Kidney epithelial cell (primary cell): ENCODE results near the gene LRP3. TPM values are rescaled to one million over a fixed set of nuclear protein-coding genes. Genes with fewer than 3 reads are reported as not detected.
A peak's percentile ranks its signal among the peaks of the same experiment; 100 is the strongest.

ENCODE experiments used
- DNase-seq: peaks from one replicate; pipeline ENCODE4 v3.0.0-alpha.2; 2010; ENCODE audit warnings: low read depth
- H3K27me3 ChIP-seq: 2 replicates; pipeline ENCODE4 v1.6.0; 2011; ENCODE audit warnings: low read length; ENCODE audit not compliant: control insufficient read depth, insufficient read depth
- H3K36me3 ChIP-seq: 2 replicates; pipeline ENCODE4 v1.5.1; 2011; ENCODE audit warnings: low read length; ENCODE audit not compliant: control insufficient read depth, insufficient read depth
- H3K4me3 ChIP-seq: 2 replicates; pipeline ENCODE4 v1.5.1; 2011; ENCODE audit warnings: low read depth, mild to moderate bottlenecking, control low read depth, low read length
- total RNA-seq: library from RNA; depleted of rRNA; stranded (reverse); fragments of >200 nt; gene quantifications from 2 replicates; pipeline ENCODE4 v1.2.3, GENCODE V29; 2015
- TF ChIP-seq, protein P1 (sequence below): IDR thresholded peaks from 2 replicates; pipeline ENCODE4 v1.5.1; 2011; ENCODE audit warnings: mild to moderate bottlenecking, moderate library complexity, low read length, control low read depth, inconsistent platforms; ENCODE audit not compliant: insufficient read depth, poor library complexity, severe bottlenecking

Gene LRP3
- total RNA-seq, 1 donor from 2014 or later: 42.8 TPM

DNA sequence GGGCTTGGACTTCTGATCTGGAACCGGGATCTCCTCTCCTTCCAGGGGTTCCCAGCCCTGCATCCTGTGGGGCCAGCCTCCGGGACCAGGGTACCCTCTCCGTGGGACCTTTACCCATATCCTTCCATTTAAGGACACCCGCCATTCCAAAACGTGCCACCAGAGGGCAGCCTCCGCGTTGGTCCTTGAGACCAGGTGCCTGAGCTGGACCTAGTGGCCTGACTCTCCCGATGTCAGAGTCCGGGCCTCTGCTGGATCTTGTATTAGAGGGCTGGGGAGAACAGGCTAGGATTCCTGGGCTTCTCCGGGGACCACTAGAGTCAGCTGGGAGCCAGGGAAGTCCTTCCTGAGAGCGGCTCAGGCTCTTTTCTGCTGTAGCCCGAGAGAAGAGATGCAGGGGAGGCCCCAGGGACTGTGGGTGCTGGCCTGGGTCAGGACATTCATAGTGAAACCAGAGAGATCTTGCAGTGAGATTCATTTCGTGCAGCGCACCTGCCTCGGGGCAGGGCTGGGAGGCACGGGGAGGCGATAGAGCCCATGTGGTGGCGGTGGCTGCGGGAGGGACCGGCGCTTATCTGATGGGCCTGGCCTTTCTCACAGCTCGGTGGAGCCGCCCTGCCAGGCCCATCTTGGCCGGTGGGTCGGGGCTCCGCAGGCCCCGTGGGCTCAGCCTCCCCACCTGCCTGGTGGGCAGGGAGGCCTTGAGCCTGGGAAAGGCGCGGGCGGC, 41.3 kb downstream of the LRP3 start:
- no peaks in the 10 kb centered on the region for H3K36me3 ChIP-seq
- H3K4me3 ChIP-seq: no peak overlapping the region
- TF ChIP-seq, protein P1, sequence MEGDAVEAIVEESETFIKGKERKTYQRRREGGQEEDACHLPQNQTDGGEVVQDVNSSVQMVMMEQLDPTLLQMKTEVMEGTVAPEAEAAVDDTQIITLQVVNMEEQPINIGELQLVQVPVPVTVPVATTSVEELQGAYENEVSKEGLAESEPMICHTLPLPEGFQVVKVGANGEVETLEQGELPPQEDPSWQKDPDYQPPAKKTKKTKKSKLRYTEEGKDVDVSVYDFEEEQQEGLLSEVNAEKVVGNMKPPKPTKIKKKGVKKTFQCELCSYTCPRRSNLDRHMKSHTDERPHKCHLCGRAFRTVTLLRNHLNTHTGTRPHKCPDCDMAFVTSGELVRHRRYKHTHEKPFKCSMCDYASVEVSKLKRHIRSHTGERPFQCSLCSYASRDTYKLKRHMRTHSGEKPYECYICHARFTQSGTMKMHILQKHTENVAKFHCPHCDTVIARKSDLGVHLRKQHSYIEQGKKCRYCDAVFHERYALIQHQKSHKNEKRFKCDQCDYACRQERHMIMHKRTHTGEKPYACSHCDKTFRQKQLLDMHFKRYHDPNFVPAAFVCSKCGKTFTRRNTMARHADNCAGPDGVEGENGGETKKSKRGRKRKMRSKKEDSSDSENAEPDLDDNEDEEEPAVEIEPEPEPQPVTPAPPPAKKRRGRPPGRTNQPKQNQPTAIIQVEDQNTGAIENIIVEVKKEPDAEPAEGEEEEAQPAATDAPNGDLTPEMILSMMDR: peak; percentile 90
- peaks cover 16% of the 10 kb centered on the region for H3K27me3 ChIP-seq
- DNase-seq: no peak

DNA sequence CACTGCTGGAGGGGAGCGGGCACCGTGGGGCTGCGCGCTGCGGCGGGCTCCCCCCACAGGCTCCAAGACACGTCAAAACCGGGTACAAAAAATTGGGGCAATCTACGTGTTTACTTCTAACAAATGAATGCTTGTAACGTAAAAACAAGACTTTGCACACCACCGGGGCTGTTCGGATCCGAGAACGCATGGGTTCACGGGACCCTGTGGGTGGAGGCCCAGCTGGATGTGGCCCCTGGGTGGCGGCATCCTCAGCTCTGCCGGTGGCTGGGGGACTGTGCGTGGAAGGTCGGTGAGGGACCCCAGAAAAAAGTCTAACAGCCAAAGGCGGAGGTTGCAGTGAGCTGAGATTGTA, 41.8 kb downstream of the LRP3 start:
- TF ChIP-seq, protein P1: no peak
- no peak overlapping the region for H3K4me3 ChIP-seq
- H3K36me3 ChIP-seq: no peaks in the 10 kb centered on the region
- no peak for DNase-seq
- H3K27me3 ChIP-seq: peaks cover 16% of the 10 kb centered on the region

DNA sequence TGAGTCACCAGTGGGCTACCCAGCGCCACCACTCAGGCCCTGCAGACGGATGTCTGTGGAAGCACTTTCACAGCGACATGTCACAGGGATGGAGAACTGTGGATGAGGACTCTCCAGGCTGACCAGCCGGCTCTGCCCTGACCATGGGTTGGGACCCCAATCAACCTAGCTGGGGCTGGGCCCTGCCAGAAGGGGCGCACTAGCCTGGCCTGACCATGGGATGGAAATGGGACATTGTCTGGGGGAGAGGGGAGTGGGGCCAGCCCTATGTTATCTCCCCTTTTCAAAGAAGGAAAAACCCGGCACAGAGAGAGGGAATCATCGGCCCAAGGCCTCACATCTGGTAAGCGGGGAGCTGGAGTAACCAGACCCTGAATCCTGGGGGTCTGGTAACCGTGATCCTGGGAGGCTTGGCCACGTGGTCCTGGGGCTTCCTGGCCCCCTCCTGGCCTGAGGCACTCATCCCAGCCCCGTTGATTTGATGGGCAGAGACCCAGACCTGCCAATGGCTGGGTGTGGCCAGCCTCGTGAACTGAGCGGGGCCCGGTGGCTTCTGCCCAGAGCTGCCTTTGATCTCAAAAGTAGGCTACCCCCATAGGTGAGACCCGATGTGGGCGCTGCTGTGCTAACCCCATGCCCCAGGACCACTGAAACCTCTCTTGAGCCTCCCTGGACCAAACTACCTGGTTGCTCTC, 42.7 kb downstream of the LRP3 start:
- TF ChIP-seq, protein P1: no peak
- Histone ChIP-seq H3K27me3 (peaks cover 16% of the 10 kb centered on the region), H3K4me3 (no peak overlapping the region), H3K36me3 (no peaks in the 10 kb centered on the region)
- DNase-seq: no peak

DNA sequence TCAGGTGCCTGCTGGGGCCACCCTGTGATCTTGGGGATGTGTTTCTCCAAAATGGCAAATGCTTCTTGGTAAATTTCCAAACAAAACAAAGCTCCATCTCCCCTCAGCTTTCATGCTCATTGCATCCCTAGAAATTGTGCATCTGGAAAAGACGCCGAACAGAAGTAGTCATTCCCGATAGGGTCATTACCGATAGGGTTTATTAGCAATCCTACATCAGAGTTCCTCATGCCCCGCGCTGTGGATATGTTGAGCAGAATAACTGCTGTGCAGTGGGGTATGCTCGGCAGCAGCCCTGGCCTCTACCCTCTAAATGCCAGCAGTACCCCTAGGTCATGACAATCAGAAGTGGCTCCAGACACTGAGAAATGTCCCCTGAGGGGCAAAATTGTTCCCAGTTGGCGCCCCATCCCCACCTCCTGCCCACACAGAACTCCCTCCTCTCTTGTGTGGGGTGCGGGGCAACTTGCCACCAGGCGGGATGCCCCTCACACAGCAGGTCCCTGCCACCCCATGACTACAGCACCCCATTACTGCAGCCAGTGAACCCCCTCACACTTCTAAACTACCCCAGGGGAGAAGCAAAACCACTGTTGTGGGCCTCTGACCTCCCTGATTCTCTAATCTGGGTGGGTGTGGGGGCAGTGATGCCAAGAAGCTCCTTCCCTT, 44.5 kb downstream of the LRP3 start:
- TF ChIP-seq, protein P1: no peak
- DNase-seq: no peak
- H3K4me3 ChIP-seq: no peak overlapping the region
- H3K36me3 ChIP-seq: no peaks in the 10 kb centered on the region
- peaks cover 9% of the 10 kb centered on the region for H3K27me3 ChIP-seq

DNA sequence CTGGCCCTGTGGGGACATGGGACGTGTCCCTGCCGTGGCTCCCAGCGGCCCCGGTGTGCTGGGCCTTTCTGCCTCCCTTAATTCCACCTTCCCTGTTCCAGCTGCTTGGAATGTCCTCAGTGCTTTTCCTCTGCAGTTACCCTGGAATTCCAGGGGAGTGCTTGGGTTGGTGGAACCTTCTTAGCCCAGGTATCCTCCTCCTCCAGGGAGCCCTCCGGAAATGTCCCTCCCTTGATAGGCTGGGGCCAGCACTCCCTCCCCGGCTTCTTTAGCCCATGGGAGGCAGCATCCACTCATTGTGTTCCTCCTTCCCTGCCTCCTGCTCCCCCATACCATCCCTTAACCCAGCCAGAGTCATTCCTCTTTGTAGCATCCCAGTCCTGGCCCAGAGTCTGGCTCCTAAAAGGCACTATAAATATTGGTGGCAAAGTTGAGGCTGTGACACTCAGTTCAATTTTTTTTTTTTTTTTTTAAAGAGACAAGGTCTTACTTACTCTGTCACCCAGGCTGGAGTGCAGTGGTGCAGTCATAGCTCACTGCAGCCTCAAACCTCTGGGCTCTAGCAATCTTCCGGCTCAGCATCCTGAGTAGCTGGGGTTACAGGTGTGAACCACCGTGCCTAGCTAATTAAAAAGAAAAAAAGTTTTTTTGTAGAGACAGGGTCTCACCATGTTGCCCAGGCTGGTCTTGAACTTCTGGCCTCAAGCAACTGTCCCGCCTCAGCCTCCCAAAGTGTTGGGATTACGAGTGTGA, 45.3 kb downstream of the LRP3 start:
- no peak overlapping the region for H3K4me3 ChIP-seq
- peaks cover 6% of the 10 kb centered on the region for H3K27me3 ChIP-seq
- TF ChIP-seq, protein P1: no peak
- no peaks in the 10 kb centered on the region for H3K36me3 ChIP-seq
- DNase-seq: no peak
